Astrocyte of the spinal cord (primary cell): ENCODE data around the gene WDPCP.

Experiments used
- DNase-seq: peaks from one replicate; pipeline ENCODE4 v3.0.0; 2011; ENCODE audit warnings: low read depth, low spot score
- H3K4me3 ChIP-seq: 2 replicates; pipeline ENCODE4 v1.5.1; 2011; ENCODE audit warnings: low read depth, mild to moderate bottlenecking, low read length, moderate library complexity
- in situ Hi-C: cut with HindIII; loops from 2 replicates; pipeline ENCODE4 v1.10.0; 2017; ENCODE audit warnings: low sequenced_read_pairs
- TF ChIP-seq, protein P1 (sequence below): IDR thresholded peaks from 2 replicates; pipeline ENCODE4 v1.5.1; 2012; ENCODE audit warnings: low read depth, mild to moderate bottlenecking, low read length, inconsistent platforms

Gene WDPCP

DNA sequence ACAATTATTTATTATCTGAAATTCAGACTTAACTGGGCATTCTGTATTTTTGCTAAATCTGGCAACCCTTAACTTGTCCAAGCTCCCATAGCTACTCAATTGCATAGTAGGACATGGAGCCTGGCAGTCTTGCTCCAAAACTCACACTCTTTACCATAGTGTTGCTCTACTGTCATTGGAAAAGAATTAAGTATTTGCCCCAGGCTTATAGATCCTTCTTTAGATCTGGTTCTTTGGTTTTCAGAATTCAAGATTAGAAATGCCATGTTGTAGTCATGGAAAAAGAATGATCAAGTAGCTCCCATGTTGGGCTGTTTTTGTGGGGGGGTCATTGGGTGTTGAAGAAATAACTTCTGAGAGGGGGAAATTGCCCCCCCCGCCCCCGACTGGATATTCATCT, 240.9 kb downstream of the WDPCP start:
- no peak overlapping the region for H3K4me3 ChIP-seq
- DNase-seq = no peak
- in situ Hi-C loops = no loop called here
- TF ChIP-seq, protein P1, sequence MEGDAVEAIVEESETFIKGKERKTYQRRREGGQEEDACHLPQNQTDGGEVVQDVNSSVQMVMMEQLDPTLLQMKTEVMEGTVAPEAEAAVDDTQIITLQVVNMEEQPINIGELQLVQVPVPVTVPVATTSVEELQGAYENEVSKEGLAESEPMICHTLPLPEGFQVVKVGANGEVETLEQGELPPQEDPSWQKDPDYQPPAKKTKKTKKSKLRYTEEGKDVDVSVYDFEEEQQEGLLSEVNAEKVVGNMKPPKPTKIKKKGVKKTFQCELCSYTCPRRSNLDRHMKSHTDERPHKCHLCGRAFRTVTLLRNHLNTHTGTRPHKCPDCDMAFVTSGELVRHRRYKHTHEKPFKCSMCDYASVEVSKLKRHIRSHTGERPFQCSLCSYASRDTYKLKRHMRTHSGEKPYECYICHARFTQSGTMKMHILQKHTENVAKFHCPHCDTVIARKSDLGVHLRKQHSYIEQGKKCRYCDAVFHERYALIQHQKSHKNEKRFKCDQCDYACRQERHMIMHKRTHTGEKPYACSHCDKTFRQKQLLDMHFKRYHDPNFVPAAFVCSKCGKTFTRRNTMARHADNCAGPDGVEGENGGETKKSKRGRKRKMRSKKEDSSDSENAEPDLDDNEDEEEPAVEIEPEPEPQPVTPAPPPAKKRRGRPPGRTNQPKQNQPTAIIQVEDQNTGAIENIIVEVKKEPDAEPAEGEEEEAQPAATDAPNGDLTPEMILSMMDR = no peak

DNA sequence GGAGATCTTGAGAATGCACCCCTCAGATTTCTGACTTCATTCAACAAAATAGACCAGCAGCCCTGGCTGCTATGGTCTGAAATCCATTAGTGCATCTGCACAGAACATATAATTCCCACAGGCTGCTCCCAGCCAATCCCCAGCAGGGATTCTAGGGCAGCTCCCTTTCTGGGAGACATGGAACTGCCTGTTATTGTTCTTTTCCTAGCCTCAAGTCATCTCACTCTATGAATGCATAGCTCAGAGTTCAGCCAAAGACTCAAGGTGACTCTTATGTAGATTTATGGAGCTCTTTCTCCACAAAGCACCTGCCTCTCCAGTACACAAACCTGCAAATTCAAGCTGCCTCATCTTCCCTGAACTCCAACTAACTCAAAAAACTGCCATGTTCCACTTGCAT, 241.9 kb downstream of the WDPCP start:
- no peak for DNase-seq
- in situ Hi-C loops = no loop called here
- TF ChIP-seq, protein P1 = no peak
- no peak overlapping the region for H3K4me3 ChIP-seq

DNA sequence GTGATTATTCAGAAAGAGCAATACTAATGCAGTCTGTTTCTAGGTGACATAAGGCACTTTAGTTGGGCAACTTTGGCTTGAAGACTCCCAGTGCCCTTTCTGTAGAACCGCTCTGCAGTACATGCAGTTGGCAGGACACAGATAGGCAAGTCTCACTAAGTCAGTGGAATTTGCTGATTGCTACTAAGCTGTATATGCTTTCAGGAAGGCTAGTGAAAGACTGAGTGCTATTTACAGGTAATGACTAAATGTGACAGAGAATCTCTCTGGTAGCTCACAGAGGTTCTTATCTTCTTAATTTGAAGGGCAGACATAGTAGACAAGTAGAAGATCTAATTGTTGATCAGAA, 243.0 kb downstream of the WDPCP start:
- H3K4me3 ChIP-seq = no peak overlapping the region
- TF ChIP-seq, protein P1 = no peak
- in situ Hi-C loops = no loop called here
- no peak for DNase-seq

DNA sequence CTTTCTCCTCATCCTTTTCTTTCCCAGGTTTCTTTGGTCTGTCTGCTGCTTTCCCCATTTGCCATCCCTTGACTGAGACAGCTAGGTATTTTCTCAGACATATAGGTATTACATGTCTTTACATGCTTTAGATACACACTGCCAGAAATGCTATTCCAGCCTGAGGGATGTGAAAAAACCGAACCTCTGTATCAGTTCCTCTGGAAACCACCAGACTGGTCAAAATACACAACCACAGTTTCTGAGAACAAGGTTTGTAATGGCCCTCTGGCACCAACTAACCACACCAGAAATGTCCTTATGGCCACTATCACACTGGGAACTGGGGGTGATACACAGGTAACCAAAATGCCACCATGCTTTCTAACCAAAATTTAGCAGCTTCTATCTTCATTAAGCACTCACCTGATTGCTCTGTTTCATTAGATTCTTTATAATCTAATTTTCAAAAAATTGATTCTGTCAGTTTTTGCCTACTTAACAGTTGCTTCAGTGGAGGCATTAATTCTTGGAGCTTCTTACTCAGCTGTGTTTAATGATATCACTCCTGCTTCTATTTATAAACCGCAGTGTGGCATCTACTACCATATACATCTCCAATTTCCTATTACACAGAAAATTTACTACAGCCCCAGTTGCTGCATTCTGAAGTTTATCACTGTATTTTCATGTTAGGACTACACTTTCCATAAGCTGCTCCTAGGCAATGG, 243.5 kb downstream of the WDPCP start:
- in situ Hi-C loops = no loop called here
- TF ChIP-seq, protein P1 = no peak
- no peak overlapping the region for H3K4me3 ChIP-seq
- no peak for DNase-seq

DNA sequence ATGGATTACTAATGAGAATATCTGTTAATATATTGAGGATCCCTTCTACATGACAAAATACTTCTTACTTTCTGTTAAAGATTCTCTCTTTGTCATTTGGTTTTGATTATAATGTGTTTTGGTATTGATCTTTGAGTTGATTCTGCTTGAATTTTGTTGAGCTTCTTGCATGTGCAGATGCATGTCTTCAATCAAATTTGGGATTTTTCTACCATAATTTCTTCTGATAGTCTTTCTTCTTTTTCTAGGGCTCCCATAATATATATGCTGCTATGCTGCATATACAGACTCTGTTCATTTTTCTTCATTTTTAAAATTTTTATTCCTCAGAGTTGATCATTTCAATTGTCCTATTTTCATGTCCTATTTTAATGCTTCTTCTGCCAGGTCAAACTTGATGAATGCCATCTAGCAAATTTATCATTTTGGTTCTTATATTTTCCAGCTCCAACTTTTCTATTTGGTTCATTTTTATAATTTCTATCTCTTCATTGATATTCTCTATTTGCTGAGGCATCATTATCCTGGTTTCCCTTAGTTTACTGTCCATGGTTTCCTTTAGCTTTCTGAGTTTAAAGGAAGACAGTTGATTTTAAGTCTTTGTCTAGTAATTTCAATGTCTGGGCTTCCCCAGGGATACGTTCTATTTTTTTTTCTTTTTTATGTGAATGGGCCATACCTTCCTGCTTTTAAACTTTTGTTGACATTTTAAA, 244.7 kb downstream of the WDPCP start:
- TF ChIP-seq, protein P1 = no peak
- in situ Hi-C loops = no loop called here
- no peak for DNase-seq

DNA sequence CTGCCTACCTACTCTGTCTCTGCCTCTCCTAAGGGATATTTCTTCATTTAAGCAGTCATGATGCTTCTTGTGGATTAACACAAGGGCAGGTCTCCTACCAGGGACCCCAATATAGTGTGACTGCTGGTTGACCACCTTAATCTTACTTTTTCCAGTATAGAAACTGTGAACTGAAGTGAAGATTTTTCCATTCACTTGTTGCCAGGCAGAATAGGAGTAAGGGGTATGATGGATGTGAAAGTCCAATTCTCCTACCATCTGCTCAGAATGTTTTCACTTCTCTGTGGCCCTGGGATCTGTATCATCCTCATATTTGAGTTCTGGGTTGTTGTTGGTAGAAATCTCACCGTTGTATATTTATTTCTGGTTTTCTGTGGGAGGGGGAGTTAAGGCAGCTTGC, 247.8 kb downstream of the WDPCP start:
- no peak overlapping the region for H3K4me3 ChIP-seq
- no peak for DNase-seq
- in situ Hi-C loops = no loop called here
- TF ChIP-seq, protein P1 = no peak

More for the DNA sequence above, 244.7 kb downstream of the WDPCP start:
- H3K4me3 ChIP-seq = no peak overlapping the region
